OCI-LY3 (cell line): ENCODE data around the gene IQGAP2.

Experiments
- EZH2phosphoT487 ChIP-seq: fragments of 200-600 bp; shearing (Covaris generic); IDR thresholded peaks from 2 replicates; pipeline ENCODE4 v1.6.1; 2018; ENCODE audit warnings: antibody characterized with exemption, mixed run types, low read depth
- TF ChIP-seq, protein P1 (sequence below): fragments of 200-600, 300-600 bp; sonication (generic); IDR thresholded peaks from 2 replicates; pipeline ENCODE4 v1.5.1; 2014; ENCODE audit warnings: antibody characterized with exemption, low read length, low read depth

DNA sequence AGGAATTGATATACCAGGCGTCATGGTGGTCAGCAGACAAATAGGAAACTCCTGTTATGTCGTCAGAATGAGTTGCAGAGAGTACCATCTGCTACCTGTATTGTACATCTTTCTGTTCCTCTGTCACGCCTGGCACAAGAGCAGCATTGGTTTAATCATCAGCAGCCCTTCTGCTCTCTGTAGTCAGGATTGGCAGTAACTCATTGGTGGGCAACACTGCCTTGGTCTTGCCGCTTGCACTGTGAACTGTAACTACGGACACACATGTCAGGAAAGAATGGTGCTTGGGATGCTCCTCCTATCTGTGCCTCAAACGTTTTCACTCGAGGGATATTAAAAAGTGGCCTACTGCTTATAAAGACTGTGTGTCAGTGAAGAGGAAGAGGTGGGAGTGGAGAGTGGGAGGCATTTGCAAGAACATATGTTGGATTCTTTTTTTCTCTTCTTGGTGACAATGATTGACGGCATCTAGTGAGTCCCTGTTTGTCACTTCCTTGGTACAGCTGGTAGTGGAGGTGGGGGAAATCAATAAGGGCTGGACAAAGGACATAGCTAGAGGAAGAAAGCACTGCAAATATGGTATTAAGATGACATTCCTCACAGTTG lies 143.5 kb downstream of the IQGAP2 start:
- TF ChIP-seq, protein P1, sequence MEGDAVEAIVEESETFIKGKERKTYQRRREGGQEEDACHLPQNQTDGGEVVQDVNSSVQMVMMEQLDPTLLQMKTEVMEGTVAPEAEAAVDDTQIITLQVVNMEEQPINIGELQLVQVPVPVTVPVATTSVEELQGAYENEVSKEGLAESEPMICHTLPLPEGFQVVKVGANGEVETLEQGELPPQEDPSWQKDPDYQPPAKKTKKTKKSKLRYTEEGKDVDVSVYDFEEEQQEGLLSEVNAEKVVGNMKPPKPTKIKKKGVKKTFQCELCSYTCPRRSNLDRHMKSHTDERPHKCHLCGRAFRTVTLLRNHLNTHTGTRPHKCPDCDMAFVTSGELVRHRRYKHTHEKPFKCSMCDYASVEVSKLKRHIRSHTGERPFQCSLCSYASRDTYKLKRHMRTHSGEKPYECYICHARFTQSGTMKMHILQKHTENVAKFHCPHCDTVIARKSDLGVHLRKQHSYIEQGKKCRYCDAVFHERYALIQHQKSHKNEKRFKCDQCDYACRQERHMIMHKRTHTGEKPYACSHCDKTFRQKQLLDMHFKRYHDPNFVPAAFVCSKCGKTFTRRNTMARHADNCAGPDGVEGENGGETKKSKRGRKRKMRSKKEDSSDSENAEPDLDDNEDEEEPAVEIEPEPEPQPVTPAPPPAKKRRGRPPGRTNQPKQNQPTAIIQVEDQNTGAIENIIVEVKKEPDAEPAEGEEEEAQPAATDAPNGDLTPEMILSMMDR, result no peak
- TF ChIP-seq EZH2phosphoT487, result no peak
